Endothelial cell of umbilical vein (primary cell): ENCODE results near the gene PCDH9.

Source experiments
- CTCF ChIP-seq, 2 donors: IDR thresholded peaks; 1 replicate in 1 of 2; 2 replicates in 1 of 2; pipeline ENCODE4 v1.5.1; 2011; ENCODE audit warnings: low read length in 2 of 2, mild to moderate bottlenecking in 2 of 2, moderate library complexity in 2 of 2, control low read depth in 1 of 2, inconsistent platforms in 1 of 2, low read depth in 1 of 2; ENCODE audit not compliant: insufficient read depth in 1 of 2; ENCODE audit errors: extremely low read depth in 1 of 2
- EZH2 ChIP-seq: IDR thresholded peaks from 2 replicates; pipeline ENCODE4 v1.6.1; 2012; ENCODE audit warnings: borderline replicate concordance, low read depth, mild to moderate bottlenecking, moderate library complexity, low read length, inconsistent platforms; ENCODE audit not compliant: severe bottlenecking
- FOS ChIP-seq: IDR thresholded peaks from 2 replicates; pipeline ENCODE4 v1.6.1; 2011; ENCODE audit warnings: mild to moderate bottlenecking, low read length, moderate library complexity, borderline replicate concordance; ENCODE audit not compliant: insufficient read depth
- GATA2 ChIP-seq: IDR thresholded peaks from 2 replicates; pipeline ENCODE4 v1.7.0; 2011; ENCODE audit warnings: low read depth, mild to moderate bottlenecking, moderate library complexity, mixed read lengths, low read length; ENCODE audit not compliant: insufficient read length, insufficient read depth
- JUN ChIP-seq: IDR thresholded peaks from 2 replicates; pipeline ENCODE4 v1.6.1; 2011; ENCODE audit warnings: borderline replicate concordance, low read depth; ENCODE audit not compliant: insufficient read length, insufficient read depth
- MYC ChIP-seq: IDR thresholded peaks from one replicate; pipeline ENCODE4 v1.6.1; 2011; ENCODE audit warnings: mild to moderate bottlenecking, low read depth, low read length
- POLR2A ChIP-seq: IDR thresholded peaks from 2 replicates; pipeline ENCODE4 v1.6.1; 2012; ENCODE audit warnings: low read depth, mild to moderate bottlenecking, control low read depth, low read length
- POLR2AphosphoS5 ChIP-seq: IDR thresholded peaks from 2 replicates; pipeline ENCODE4 v1.6.1; 2012; ENCODE audit warnings: low read depth, mild to moderate bottlenecking, control low read depth, low read length, moderate library complexity; ENCODE audit not compliant: insufficient read depth
- TF ChIP-seq, protein P1 (sequence below): IDR thresholded peaks from 2 replicates; pipeline ENCODE4 v1.6.1; 2011; ENCODE audit not compliant: insufficient read depth, insufficient read length

- TF ChIP-seq POLR2A (no peak), CTCF (IDR thresholded peaks at IDR 0.05; ENCODE audit: extremely low read depth in 1 of 2, insufficient read depth in 1 of 2, low read depth in 1 of 2, low read length in 2 of 2) (no peak), EZH2 (no peak), JUN (no peak), POLR2AphosphoS5 (no peak), FOS (no peak), MYC (no peak), GATA2 (no peak)
- TF ChIP-seq, protein P1, sequence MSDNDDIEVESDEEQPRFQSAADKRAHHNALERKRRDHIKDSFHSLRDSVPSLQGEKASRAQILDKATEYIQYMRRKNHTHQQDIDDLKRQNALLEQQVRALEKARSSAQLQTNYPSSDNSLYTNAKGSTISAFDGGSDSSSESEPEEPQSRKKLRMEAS = no peak
Measured at GRCh38 chr13:66673401-66673800, 556.7 kb downstream of the PCDH9 start.
